Measurements from ENCODE around the gene OR4L1.

DNA sequence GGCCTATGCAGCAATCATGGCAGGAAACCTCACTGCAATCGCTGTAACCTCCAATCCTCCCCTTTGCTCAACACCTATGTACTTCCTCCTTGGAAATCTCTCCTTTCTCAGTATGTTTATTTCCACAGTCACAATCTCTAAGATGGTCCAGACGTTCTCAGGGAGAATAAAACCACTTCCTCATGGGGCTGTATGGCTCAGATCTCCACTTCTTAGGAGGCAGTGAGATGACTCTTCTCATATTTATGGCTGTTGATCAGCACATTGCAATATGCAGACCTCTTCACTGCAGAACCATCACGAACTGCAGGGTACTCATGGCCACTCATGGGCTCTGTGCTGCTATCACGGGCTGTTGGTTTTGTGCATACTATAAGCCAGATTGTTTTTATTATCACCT lies 33.6 kb downstream of the OR4L1 start:
- TF ChIP-seq, protein P1, sequence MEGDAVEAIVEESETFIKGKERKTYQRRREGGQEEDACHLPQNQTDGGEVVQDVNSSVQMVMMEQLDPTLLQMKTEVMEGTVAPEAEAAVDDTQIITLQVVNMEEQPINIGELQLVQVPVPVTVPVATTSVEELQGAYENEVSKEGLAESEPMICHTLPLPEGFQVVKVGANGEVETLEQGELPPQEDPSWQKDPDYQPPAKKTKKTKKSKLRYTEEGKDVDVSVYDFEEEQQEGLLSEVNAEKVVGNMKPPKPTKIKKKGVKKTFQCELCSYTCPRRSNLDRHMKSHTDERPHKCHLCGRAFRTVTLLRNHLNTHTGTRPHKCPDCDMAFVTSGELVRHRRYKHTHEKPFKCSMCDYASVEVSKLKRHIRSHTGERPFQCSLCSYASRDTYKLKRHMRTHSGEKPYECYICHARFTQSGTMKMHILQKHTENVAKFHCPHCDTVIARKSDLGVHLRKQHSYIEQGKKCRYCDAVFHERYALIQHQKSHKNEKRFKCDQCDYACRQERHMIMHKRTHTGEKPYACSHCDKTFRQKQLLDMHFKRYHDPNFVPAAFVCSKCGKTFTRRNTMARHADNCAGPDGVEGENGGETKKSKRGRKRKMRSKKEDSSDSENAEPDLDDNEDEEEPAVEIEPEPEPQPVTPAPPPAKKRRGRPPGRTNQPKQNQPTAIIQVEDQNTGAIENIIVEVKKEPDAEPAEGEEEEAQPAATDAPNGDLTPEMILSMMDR (IDR thresholded peaks at IDR 0.05) = no peak
- TF ChIP-seq POLR2AphosphoS5 (IDR thresholded peaks at IDR 0.05) (no peak), POLR2A (IDR thresholded peaks at IDR 0.05) (no peak)

Data from breast epithelium (tissue), 3 donors.